Measurements from ENCODE around the gene SMYD3. TPM values are rescaled to one million over a fixed set of nuclear protein-coding genes. Genes with fewer than 3 reads are reported as not detected.

Gene SMYD3
- total RNA-seq, 1 experiment from 2014 or later, result 25.5 TPM

DNA sequence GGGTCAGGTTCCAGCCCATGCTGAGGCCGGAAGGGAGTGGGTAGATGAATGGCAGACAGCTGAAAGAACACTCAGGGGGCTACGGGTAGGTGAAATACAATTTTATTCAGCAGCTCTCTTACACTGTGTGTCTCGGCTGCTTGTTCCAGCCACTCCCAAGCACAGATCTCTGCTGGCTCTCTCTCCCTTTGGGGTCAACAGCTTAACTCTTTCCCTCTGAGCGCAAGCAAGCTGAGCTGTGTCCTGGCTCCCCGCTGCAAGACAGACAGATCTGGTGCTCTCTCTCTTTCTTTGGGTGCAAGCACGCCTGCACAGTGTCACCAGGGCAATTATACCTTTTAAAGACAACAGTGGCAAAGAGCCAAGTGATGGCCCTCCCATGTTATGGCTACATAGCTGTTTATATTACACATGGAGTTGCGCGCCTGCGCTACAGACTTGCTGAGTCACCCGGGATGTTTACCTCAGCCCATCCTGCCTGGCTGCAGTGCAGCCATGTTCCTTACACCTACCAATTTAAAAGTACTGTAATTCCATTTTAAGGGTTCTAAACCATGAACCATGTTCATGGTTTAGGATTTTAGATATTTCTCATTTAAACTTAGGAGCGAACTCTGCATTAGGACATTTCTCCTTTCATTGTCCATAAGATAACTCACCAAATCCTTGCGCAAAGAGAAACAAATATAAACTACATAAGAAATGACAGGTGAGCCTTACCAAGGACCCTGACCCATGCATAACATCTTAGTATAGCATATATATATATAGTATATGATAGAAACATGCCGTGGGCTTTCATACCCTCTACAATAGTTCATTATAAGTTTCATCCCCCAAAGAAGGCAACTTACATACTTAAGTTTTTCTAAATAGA, 396.5 kb downstream of the SMYD3 start:
- Histone ChIP-seq H3K18ac (ENCODE audit: insufficient read length, low read depth, low read length) (no peak overlapping the region), H3K9ac (ENCODE audit: extremely low read depth, insufficient read length, low read length) (no peak overlapping the region), H3T11ph (ENCODE audit: low read length) (no peak overlapping the region), H2BK15ac (ENCODE audit: low read depth, low read length) (no peak overlapping the region), H2AK5ac (ENCODE audit: insufficient read length, low read length) (no peak overlapping the region), H3K4ac (ENCODE audit: low read depth, low read length) (no peak overlapping the region), H2BK5ac (ENCODE audit: insufficient read length, low read length) (no peak overlapping the region), H3K14ac (ENCODE audit: insufficient read depth, low read length) (no peak overlapping the region; the same call in 1 of the 2 replicates), H3K27me3 (ENCODE audit: insufficient read depth, low read length) (no peaks in the 10 kb centered on the region), H3K23ac (ENCODE audit: insufficient read length, low read depth, low read length) (no peak overlapping the region), H2AFZ (ENCODE audit: low read length) (no peak overlapping the region), H4K5ac (ENCODE audit: insufficient read length, low read depth, low read length) (no peak overlapping the region), H2BK12ac (ENCODE audit: insufficient read length, low read depth, low read length) (no peak overlapping the region), H2BK20ac (ENCODE audit: low read depth, low read length, poor library complexity, severe bottlenecking) (no peak overlapping the region), H3K79me2 (ENCODE audit: insufficient read depth, low read length) (no peaks in the 10 kb centered on the region), H3K79me1 (ENCODE audit: insufficient read depth, low read depth, low read length, poor library complexity, severe bottlenecking) (no peaks in the 10 kb centered on the region), H4K8ac (replicated peaks; ENCODE audit: insufficient read length, low read depth, low read length) (no peak overlapping the region), H2BK120ac (ENCODE audit: low read depth, low read length, poor library complexity, severe bottlenecking) (no peak overlapping the region), H4K91ac (ENCODE audit: insufficient read length, low read depth, low read length) (no peak overlapping the region), H3K23me2 (ENCODE audit: insufficient read length, low read depth, low read length, poor library complexity, severe bottlenecking) (no peaks in the 10 kb centered on the region), H3K56ac (ENCODE audit: insufficient read length, low read depth, low read length) (no peak overlapping the region), H4K20me1 (ENCODE audit: control insufficient read depth, insufficient read depth, insufficient read length) (no peaks in the 10 kb centered on the region), H3K27ac (ENCODE audit: insufficient read length, low read depth, low read length) (no peak overlapping the region), H3K4me1 (ENCODE audit: insufficient read depth, low read length) (no peaks in the 10 kb centered on the region), H3K9me3 (ENCODE audit: control insufficient read depth, low read depth, low read length) (no peaks in the 10 kb centered on the region), H3K4me2 (ENCODE audit: insufficient read depth, insufficient read length, low read length) (no peak overlapping the region)
- no CpG with 5 or more reads among the region's 13 CpGs for WGBS (ENCODE audit: extremely low coverage, insufficient read length, low lambda C conversion rate)
- Mint-ChIP-seq H3K36me3 (ENCODE audit: insufficient read depth in 1 of 3, low read depth in 3 of 3) (no peaks in the 10 kb centered on the region), H3K27ac (peak overlapping the region; percentile 44 to 91 (median 91); a peak in 5 of 7 replicates), H3K9me3 (no peaks in the 10 kb centered on the region), H3K4me3 (no peak overlapping the region), H3K4me1 (peaks cover 46% of the 10 kb centered on the region in 2 experiments), H3K27me3 (ENCODE audit: low read depth) (no peaks in the 10 kb centered on the region)
- no peak for TF ChIP-seq CTCF (conservative IDR thresholded peaks at IDR 0.05)
- DNase-seq, result no peak

All from H9 (cell line).